ENCODE data around the gene KCNJ16.

- no peak for TF ChIP-seq NFIC (IDR thresholded peaks at IDR 0.05)
- TF ChIP-seq MAX (IDR thresholded peaks at IDR 0.05) = no peak
- TF ChIP-seq RAD21 (IDR thresholded peaks at IDR 0.05; ENCODE audit: low read depth) = no peak
- TF ChIP-seq YY1 (IDR thresholded peaks at IDR 0.05; ENCODE audit: low read depth) = no peak
These were observed 41.9 kb downstream of the KCNJ16 start for GRCh38 chr17:70116919-70117318.
